Right renal pelvis (tissue), 4 donors: ENCODE data around the gene KCNK6. TPM values are rescaled to one million over a fixed set of nuclear protein-coding genes. Genes with fewer than 3 reads are reported as not detected.

ENCODE experiments used
- DNase-seq, 4 donors: peaks; one replicate each; pipeline ENCODE4 v3.0.0-alpha.2; 2013; ENCODE audit warnings: low read depth in 4 of 4, low spot score in 3 of 4, missing footprints in 1 of 4
- polyA plus RNA-seq, 4 donors: library from polyadenylated mRNA; unstranded; fragments of 120-200 nt; gene quantifications; one replicate each; pipeline ENCODE4 v1.2.1, GENCODE V29; 2013; ENCODE audit not compliant: insufficient read length in 4 of 4

The KCNK6 gene
- polyA plus RNA-seq: 1 to 10 TPM; 3.1 to 4.2 (median 3.3) TPM

DNA sequence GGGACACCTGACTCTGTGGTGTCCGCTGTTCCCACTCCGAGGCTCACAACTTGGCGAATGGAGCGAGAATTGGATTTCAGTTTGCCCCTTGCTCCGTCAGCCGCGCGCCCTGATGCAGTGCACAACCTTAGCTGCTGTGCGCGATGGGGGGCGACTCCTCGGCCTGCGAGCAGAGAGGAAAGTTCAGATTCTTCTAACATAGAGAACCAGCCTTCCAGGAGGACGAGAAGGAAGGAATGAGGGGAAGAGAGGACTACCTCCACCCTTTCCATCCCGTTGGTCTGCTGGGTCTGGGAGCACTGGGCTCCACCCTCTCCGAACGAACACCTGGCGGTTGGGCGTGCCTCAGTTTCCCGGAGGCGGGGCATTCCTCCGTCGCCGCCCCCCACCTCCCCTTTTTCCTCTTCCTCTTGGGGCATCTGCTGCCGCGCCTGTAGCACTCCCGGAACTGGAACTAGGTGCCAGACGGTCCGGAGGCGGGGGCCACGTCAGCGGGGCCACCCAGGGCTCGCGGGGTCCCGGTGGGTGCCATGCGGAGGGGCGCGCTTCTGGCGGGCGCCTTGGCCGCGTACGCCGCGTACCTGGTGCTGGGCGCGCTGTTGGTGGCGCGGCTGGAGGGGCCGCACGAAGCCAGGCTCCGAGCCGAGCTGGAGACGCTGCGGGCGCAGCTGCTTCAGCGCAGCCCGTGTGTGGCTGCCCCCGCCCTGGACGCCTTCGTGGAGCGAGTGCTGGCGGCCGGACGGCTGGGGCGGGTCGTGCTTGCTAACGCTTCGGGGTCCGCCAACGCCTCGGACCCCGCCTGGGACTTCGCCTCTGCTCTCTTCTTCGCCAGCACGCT is at the start of gene KCNK6:
TSS of gene KCNK6 (plus strand) at position 425 of the 838 bp plus-strand sequence. CDS start at position 531, 106 bp downstream.
- DNase-seq: no peak

DNA sequence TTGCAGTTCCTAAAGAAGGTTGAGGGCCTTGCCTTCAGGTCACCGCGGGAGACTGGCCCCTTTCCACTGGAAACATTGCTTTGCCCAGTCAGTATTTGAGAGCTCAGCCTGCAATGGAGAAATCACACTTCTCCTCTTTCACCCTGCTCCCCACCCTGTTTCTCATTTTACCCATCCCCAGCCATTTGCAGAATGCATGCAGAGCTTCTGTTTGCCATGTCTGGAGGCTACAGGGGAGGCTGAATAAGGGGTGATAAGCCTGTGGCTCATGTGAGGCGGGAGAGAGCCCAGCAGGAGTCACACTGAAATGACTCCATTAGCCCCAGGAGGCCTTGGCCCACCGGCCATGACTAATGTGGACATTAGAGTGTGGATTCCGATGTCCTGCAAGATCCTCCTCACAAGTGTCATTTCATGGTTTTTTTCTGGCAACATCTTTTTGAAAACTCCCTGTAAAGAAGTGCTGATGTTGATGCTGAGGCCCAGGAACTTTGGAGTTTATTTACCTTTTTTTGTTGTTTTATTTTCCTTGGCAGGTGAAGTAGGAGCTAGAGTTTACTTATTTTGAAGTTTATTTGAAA is 49.0 kb upstream of the KCNK6 start:
- DNase-seq: no peak

DNA sequence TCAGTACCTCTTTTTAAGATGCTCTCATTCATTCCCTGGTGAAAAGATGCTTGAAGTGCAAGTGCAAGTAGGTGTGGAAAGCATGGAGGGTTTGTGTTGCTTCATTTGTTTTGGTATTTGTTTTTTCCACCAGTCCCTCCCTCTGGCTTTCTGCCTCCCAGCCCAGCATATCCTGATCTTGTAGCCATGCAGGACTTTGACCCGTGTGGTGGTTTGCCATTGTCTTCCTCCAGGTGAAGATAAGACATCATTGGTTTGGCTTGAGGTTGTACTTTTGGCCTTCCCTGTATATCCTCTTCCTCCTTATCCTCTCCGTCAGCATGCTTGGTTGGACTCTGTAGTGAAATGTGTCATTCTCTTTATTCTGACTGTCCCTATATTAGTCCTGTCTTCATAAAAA is 46.1 kb upstream of the KCNK6 start:
- DNase-seq: no peak

DNA sequence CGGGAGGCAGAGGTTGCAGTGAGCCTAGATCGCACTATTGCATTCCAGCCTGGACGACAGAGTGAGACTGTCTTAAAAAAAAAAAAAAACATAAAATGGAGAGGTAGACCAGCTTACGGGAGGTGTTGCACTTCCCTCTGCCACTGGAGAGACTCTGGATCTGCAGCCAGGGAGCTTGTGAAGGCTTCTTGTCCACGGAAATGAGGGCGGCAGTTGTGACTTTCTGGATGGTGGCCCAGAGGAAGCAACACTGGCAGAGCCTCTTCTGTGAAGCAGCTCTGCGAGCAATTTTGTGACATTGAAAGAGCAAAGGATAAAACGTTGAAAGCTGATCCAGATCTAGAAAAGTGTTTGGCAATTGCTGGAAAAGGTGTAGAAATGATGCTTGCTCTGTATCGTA is 44.9 kb upstream of the KCNK6 start:
- DNase-seq: no peak

DNA sequence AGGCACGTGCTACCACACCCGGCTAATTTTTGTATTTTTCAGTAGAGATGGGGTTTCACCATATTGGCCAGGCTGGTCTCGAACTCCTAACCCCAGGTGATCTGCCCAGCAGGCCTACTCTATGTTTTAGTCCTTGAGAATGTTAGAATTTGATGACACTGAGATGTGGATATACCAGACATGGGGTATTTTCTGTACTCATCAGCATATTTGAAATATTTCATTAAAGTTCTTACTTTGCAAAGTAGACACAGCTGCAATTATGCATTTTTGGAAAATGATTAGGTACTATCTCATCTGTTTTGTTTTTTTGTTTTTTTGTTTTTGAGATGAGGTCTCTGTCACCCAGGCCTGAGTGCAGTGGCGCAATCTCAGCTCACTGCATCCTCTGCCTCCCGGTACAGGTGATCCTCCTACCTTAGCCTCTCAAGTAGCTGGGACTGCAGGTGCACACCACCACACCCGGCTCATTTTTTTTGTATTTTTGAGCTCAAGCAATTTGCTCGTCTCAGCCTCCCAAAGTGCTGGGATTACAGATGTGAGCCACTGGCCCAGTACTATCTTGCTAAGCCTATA is 42.6 kb upstream of the KCNK6 start:
- DNase-seq: no peak

DNA sequence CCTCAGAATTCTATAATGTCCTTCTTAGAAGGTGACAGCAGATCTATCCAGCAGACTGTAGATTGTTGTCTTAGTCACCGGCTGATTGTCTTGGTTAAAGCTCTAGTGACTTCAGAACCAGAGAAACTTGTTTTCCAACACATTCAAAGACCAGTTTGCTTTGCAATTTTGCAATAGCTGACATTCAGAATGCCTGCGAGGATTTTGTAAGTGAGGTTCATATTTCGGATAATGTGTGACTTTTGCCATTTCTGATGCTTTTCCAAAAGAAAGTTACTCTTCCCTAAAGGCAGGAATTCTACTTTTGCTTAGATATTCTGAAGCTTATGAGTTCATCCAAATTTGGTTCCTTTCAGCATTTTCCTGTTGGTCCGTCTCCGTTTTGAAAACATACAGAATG is 42.1 kb upstream of the KCNK6 start:
- no peak for DNase-seq

DNA sequence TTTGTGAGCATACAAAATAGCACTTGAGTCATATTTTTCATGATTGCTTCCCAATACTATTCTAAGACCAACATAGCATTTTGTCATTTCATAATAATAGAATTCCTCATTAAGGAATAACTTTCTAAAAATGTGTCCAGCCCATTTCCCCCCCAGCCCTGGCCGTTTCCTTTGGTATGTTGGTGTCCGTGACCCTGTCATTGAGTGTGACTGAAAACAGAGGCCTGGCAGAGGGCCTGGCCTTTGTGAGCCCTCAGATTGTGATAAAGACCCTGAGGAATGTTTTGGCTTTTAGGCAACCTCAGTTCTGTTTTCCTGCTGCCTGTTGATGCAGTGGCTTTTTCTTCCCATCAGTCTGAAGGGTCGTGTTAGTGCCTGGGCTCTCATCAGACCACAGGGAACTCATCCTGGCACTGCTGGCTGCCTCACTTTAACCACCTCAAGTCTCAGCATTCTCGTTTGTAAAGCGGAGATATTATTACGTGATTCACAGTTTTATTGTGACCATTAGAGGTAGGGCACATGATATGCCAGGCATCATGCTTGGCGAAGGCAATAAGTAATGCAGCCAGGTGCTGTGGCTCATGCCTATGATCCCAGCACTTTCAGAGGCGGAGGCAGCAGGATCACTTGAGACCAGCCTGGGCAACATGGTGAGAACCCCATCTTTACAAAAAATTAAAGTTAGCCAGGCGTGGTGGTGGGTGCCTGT is 41.5 kb upstream of the KCNK6 start:
- no peak for DNase-seq

DNA sequence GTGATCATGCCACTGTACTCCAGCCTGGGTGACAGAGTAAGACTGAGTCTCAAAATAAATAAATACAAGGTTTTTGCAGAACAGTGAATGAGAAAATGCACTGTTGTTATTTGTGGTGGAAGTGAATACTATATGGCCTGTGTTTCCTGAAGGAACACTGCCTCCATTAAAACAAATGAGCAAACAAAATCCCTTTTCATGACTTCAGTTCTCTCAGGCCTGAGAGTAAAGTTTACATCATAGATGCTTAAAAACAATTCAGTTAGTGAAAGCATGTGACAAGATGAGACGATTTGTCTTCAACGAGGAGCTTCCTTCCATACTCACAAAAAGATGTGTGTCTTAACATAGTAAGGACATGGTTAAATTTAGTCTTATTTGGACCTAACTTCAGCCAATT is 40.9 kb upstream of the KCNK6 start:
- DNase-seq: no peak

DNA sequence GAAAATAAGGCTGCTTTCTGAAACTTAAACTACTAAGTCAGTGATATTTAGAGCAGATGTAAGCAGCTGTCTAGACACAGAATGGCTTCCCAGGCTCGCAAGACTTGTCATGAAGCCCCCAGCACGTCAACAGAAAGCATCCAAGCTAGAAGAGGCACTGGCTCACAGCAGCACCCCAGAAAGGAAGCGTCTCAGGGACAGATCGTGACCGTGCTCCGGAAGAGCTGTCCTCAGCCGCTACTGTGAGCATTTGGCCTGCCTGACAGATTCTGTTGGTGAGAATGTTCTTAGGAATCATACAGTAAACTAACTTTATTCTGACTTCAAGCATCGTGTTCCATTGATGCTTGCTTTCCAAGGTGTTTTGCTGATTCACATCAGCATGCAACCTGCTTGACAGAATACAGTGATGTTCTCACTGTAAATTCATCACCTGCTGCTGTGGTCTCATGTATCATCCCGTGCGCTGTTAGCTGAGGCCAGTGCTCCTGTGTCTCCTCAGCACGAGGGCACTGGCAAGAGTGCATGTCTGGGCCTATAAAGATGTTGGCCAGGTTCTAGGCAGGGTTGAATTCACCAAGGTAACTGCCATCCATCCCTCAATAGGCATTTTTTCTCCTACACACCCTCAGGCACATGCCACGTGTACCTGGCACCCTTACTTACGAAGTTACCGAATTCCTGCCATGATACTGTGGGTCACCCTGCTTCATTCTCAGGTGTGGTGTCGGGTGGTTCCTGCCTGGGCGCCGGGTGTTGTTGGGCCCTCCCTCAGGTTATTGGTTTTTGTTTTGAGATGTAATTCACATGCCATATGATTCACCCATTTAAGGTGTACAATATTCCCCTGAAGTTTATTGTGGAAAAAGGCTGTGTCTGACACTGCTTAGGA is 39.4 kb upstream of the KCNK6 start:
- DNase-seq: no peak

DNA sequence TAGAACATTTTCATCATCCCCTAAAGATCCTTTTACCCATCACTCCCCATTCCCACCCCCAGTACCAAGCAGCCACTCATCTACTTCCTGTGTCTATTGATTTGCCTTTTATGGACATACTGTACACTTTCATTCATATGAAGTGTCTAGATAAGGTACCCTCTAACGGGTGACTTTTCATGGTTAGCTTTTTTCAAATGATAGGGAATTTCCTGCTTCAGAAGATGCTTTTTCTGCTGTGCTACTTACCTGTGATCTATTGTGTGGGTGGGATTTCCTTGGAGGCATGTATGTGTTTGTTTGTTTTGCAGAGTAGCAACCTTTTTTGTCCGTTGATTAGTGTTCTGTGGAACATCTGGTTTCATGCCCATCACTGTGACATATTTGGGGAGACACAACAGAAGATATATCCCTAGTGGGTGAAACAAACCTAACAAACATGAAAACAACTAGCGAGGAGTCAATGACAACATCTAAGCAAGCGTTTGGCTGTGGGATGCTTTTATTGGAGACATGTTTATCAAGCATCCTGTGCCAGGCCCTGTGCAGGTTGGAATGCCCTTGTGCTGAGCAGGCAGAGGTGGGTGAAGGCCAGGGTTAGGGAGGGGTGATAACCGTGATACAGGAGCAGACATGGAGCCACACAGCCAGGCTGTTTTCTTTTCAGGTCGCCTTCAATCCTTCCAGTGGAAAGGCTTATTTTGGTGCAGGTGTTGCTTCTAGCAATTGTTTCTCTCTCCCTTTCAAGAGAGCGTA is 37.7 kb upstream of the KCNK6 start:
- DNase-seq: no peak

DNA sequence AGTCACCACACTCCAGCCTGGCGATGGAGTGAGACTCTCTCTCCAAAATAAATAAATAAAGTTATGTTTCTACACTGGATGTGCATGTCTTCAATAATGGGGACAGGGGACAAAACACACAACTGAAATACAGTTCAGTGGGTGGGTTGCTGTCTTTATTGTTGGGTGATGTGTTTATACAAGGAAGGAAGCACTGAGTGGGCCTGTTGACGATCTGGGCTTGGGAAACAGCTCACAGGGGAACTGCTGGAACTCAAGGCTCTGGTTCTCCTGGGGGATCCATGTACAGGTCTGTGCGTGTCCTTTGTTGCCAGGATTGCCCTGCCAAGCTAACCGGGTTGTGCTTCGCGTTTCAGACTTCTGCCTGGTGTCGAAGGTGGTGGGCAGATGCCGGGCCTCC is 36.4 kb upstream of the KCNK6 start:
- no peak for DNase-seq

DNA sequence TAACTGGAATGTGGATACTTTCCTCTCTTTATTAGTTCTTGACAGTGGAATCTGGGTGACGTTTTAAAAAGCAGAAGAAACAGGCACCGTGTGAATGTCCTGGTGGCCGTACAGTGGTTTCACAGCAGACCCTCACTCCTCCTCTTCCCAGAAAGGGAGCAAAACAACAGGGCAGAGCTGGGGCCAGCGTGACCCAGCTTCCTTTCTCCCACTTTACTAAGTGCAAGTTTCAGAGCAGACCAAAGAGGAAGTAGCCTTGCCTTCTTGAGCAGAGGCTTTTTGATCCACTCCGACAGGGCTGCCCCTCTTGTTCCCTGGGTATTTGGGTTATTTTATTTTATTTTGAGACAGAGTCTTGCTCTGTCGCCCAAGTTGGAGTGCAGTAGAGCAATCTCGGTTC is 35.2 kb upstream of the KCNK6 start:
- DNase-seq: no peak

DNA sequence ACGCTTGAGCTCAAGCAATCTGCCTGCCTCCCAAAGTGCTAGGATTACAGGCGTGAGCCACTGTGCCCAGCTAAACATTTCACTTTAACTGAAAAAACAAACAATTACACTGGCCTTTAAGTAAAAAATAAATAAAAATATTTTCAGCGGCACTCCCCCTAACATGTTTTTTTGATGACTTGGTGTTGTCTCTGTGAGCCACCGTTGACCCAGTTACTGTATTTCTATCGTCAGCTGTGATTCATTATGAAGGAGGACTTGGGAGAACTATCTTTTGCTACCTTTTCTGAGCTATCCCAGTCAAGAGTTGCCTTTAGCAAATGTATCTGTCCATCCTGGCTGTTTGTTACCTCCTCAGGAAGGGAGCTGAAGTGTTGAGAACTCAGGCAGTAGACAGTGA is 34.1 kb upstream of the KCNK6 start:
- no peak for DNase-seq

DNA sequence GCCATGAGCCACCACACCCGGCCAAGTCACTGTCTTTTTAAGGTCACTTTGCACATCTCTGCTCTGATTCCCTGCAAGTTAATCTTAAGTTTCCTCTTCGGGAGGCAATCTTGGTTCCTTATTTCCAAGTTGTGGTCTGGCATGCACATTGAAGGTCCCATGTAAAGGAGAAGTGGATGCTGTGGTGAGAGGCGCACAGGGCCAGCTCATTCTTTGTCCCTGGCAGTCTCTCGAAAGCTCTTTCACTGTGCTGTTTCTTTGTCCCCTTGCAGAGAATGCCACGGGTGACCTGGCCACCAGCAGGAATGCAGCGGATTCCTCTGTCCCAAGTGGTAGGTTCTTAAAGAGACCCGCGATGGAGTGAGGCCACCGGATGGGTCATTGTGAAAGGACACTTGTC is 32.0 kb upstream of the KCNK6 start:
- DNase-seq: no peak

DNA sequence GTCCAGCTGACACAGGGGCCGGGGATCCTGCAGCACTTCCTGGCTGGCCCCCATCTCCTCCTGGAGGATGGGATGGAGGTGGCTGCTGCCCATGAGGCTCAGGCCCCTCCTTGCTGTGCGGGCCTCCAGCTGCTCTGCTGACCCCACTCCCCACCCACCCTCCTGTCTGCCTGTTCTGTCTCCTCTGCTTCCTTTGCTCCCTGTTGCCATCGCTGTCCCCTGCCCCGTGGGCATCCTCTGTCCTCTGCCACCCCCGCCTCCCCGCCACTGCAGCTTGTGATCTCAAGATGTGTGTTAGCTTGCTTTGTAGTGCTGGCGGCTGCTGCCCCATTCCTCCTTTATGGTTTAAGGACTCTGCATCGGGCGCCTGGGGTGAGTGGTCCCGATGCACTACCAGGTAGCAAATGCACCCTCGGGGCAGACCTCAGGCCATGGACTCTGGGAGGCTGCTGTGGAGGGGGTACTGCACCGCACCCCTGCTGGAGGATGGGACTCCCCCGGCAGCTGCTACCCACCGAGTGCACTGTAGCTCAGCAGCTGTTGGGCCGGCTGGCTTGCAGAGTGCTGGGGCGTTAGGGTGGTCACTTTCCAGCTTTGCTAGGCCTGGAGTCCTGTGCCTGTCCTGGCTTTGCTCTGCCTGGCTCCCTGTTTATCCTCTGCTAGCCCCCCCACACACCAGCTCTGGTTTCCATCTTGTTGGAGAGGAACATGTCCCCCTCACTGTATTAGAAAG is 31.4 kb upstream of the KCNK6 start:
- no peak for DNase-seq

DNA sequence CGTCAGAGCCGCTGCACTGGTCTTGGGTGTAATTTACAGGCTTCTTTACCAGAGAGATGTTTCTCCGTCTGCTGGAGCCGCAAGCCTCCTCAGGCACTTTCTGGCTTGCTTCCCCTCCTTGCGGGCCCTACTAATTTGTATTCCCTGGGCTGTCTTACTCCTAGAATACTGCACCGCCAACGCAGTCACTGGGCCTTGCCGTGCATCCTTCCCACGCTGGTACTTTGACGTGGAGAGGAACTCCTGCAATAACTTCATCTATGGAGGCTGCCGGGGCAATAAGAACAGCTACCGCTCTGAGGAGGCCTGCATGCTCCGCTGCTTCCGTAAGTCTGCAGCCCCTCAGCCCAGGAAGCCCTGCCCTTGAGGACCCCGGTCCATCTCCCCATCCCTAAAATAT is 29.7 kb upstream of the KCNK6 start:
- no peak for DNase-seq

DNA sequence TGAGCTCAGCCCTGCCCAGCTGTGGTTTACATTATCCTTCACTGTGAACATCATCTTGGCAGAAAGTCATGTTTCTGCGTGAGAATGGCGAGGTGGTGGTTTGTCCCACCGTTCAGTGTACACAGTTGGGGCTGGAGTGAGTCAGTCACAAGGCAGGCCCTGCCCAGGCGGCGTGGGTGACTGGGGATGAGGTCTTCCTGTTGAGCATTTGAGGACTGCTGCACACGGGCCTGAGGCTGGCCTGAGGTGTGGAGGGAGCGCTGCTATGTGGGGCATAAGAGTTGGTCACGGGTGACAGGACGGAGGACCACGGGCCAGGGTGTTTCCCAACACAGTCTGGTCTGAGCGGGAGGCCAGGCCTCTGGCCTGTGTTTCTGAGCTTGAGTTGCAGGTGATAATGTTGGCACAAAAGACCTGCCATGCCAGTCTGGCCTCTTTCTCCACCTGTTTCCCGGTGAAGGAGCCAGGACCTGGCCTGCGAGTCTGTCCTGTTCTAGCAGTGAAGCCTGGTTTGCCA is 29.0 kb upstream of the KCNK6 start:
- no peak for DNase-seq

DNA sequence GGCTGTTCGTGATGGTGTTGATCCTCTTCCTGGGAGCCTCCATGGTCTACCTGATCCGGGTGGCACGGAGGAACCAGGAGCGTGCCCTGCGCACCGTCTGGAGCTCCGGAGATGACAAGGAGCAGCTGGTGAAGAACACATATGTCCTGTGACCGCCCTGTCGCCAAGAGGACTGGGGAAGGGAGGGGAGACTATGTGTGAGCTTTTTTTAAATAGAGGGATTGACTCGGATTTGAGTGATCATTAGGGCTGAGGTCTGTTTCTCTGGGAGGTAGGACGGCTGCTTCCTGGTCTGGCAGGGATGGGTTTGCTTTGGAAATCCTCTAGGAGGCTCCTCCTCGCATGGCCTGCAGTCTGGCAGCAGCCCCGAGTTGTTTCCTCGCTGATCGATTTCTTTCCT is 27.8 kb upstream of the KCNK6 start:
- no peak for DNase-seq

DNA sequence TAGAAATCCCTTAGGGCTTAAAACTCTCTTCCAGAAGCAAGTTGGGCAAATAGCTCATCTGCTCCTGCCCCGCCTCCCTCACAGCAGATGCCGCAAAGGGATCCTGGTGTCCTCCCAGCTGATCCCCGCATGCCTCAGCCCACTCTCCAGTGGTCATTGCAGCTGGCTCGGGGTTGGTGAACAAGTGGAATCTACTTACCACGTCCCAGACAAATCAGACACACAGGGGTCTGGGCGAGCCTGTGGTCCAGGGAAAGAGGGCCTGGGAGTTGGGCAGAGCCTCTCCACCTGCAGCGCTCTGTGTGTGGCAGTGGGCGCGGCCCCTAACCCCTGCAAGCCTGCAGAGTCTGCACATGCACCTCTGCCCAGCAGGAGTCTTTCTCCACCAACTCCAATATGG is 26.4 kb upstream of the KCNK6 start:
- DNase-seq: no peak
